H1 (cell line): ENCODE data around the gene CEP41. TPM values are rescaled to one million over a fixed set of nuclear protein-coding genes. Genes with fewer than 3 reads are reported as not detected.

Experiments
- CTCF ChIA-PET: fragments of 300-600 bp; sonication (Branson Sonifier 250); formaldehyde crosslinking; loops from one replicate; lab custom pipeline; 2021; ENCODE audit not compliant: partially characterized antibody; lab: Charles Lee
- POLR2A ChIA-PET: fragments of 300-600 bp; sonication (Branson Sonifier 250); formaldehyde crosslinking; loops from one replicate; lab custom pipeline; 2021; ENCODE audit warnings: inconsistent platforms; ENCODE audit not compliant: partially characterized antibody; lab: Charles Lee
- DNase-seq, 2 experiments: peaks; one replicate each; pipeline versions ENCODE4 v3.0.0 to v3.0.0-alpha.2; 2010 to 2022; ENCODE audit warnings: low spot score in 2 of 2, low read depth in 1 of 2, mixed read lengths in 1 of 2
- FAIRE-seq: peaks from 2 replicates; lab custom pipeline; 2011; peaks lifted over from hg19 to GRCh38; lab: Jason Lieb, UNC
- H2AFZ ChIP-seq: 2 replicates; pipeline ENCODE4 v1.8.1; 2012; ENCODE audit warnings: low read length, inconsistent platforms
- H2AK5ac ChIP-seq: 2 replicates; pipeline ENCODE4 v1.6.1; 2013; ENCODE audit warnings: low read depth, low read length
- H2BK120ac ChIP-seq: replicated peaks from 2 replicates; pipeline ENCODE3; 2013; ENCODE audit warnings: low read depth, low read length, inconsistent platforms
- H2BK12ac ChIP-seq: 2 replicates; pipeline ENCODE4 v1.6.1; 2013; ENCODE audit warnings: low read depth, low read length
- H2BK15ac ChIP-seq: 2 replicates; pipeline ENCODE4 v1.6.1; 2013; ENCODE audit warnings: low read length
- H2BK20ac ChIP-seq: 2 replicates; pipeline ENCODE4 v1.6.1; 2013; ENCODE audit warnings: low read length
- H2BK5ac ChIP-seq: 2 replicates; pipeline ENCODE4 v1.6.1; 2013; ENCODE audit warnings: low read depth, low read length
- H3K14ac ChIP-seq: 2 replicates; pipeline ENCODE4 v1.6.1; 2013; ENCODE audit warnings: inconsistent platforms; ENCODE audit not compliant: insufficient read length
- H3K18ac ChIP-seq: 2 replicates; pipeline ENCODE4 v1.6.1; 2013; ENCODE audit warnings: low read length; ENCODE audit errors: extremely low read depth
- H3K23ac ChIP-seq: 2 replicates; pipeline ENCODE4 v1.6.1; 2013; ENCODE audit warnings: inconsistent platforms; ENCODE audit not compliant: insufficient read length
- H3K23me2 ChIP-seq: 2 replicates; pipeline ENCODE4 v1.6.1; 2013; ENCODE audit warnings: low read depth, low read length
- H3K27ac ChIP-seq: 2 replicates; pipeline ENCODE4 v1.6.1; 2011; ENCODE audit warnings: low read depth, low read length, inconsistent platforms
- H3K27me3 ChIP-seq, 4 experiments: replicated peaks in 1 of 4; 1 replicate in 1 of 4; 2 replicates in 3 of 4; pipeline versions ENCODE4 v1.6.1 to v1.8.1; 2011 to 2013; ENCODE audit warnings: low read length in 3 of 4, mild to moderate bottlenecking in 3 of 4, inconsistent platforms in 2 of 4, mixed read lengths in 2 of 4, moderate library complexity in 1 of 4; ENCODE audit not compliant: control insufficient read depth in 3 of 4, insufficient read depth in 3 of 4; ENCODE audit errors: extremely low read depth in 1 of 4
- H3K36me3 ChIP-seq, 4 experiments: 2 replicates each; pipeline versions ENCODE4 v1.6.1 to v1.8.1; 2011 to 2013; ENCODE audit warnings: mild to moderate bottlenecking in 4 of 4, low read length in 3 of 4, moderate library complexity in 2 of 4, control low read depth in 1 of 4, inconsistent platforms in 1 of 4; ENCODE audit not compliant: insufficient read depth in 4 of 4, control insufficient read depth in 2 of 4
- H3K4ac ChIP-seq: replicated peaks from 2 replicates; pipeline ENCODE3; 2013; ENCODE audit warnings: low read length, low read depth, mixed read lengths, inconsistent platforms; ENCODE audit not compliant: insufficient read length
- H3K4me1 ChIP-seq, 4 experiments: replicated peaks in 1 of 4; 1 replicate in 1 of 4; 2 replicates in 3 of 4; pipeline versions ENCODE4 v1.6.1 to v1.8.1; 2011 to 2013; ENCODE audit warnings: low read length in 3 of 4, inconsistent platforms in 2 of 4, mixed read lengths in 1 of 4; ENCODE audit not compliant: insufficient read depth in 4 of 4, control insufficient read depth in 3 of 4
- H3K4me2 ChIP-seq, 2 experiments: 2 replicates each; pipeline versions ENCODE4 v1.6.1 to v1.8.1; 2011 to 2013; ENCODE audit warnings: low read depth in 2 of 2, low read length in 2 of 2, control low read depth in 1 of 2, inconsistent platforms in 1 of 2, mild to moderate bottlenecking in 1 of 2; ENCODE audit not compliant: insufficient read depth in 1 of 2
- H3K4me3 ChIP-seq, 4 experiments: fragments of 200-600, 300-600 bp in 1 of 4; sonication (generic), shearing (Covaris generic), sonication (Bioruptor Twin) in 1 of 4; 2 replicates each; pipeline versions ENCODE4 v1.5.1 to v1.8.1; 2011 to 2016; ENCODE audit warnings: low read length in 4 of 4, low read depth in 3 of 4, control low read depth in 2 of 4, inconsistent platforms in 2 of 4, mild to moderate bottlenecking in 2 of 4, mixed read lengths in 1 of 4, moderate library complexity in 1 of 4; ENCODE audit not compliant: insufficient read depth in 2 of 4; ENCODE audit errors: extremely low read depth in 1 of 4
- H3K56ac ChIP-seq: replicated peaks from 2 replicates; pipeline ENCODE3; 2013; ENCODE audit warnings: low read depth, mild to moderate bottlenecking, mixed read lengths, low read length, inconsistent platforms; ENCODE audit not compliant: insufficient read length
- H3K79me1 ChIP-seq: 2 replicates; pipeline ENCODE4 v1.6.1; 2013; ENCODE audit warnings: low read depth, low read length, control low read depth
- H3K79me2 ChIP-seq, 2 experiments: 2 replicates each; pipeline versions ENCODE4 v1.6.1 to v1.8.1; 2012 to 2013; ENCODE audit warnings: low read length in 2 of 2, mild to moderate bottlenecking in 2 of 2, inconsistent platforms in 1 of 2; ENCODE audit not compliant: insufficient read depth in 2 of 2, control insufficient read depth in 1 of 2
- H3K9ac ChIP-seq, 4 experiments: replicated peaks in 1 of 4; 1 replicate in 1 of 4; 2 replicates in 3 of 4; pipeline versions ENCODE4 v1.6.1 to v1.8.1; 2011 to 2013; ENCODE audit warnings: low read depth in 3 of 4, low read length in 3 of 4, control low read depth in 2 of 4, mild to moderate bottlenecking in 2 of 4, moderate library complexity in 2 of 4, inconsistent platforms in 1 of 4; ENCODE audit errors: extremely low read depth in 1 of 4
- H3K9me3 ChIP-seq, 2 experiments: 2 replicates each; pipeline versions ENCODE4 v1.6.1 to v1.8.1; 2012 to 2013; ENCODE audit warnings: mild to moderate bottlenecking in 2 of 2, moderate library complexity in 2 of 2, control low read depth in 1 of 2, inconsistent platforms in 1 of 2, low read depth in 1 of 2, low read length in 1 of 2, mixed read lengths in 1 of 2; ENCODE audit not compliant: insufficient read depth in 2 of 2
- H4K20me1 ChIP-seq, 2 experiments: replicated peaks in 1 of 2; 2 replicates each; pipeline versions ENCODE3 to v1.8.1; 2011 to 2013; ENCODE audit warnings: inconsistent platforms in 2 of 2, low read length in 2 of 2, mild to moderate bottlenecking in 1 of 2; ENCODE audit not compliant: insufficient read depth in 2 of 2, control insufficient read depth in 1 of 2
- H4K5ac ChIP-seq: 2 replicates; pipeline ENCODE4 v1.6.1; 2013; ENCODE audit warnings: low read length, low read depth, mixed read lengths, inconsistent platforms; ENCODE audit not compliant: insufficient read length
- H4K8ac ChIP-seq: 2 replicates; pipeline ENCODE4 v1.8.0; 2013; ENCODE audit warnings: mild to moderate bottlenecking, moderate library complexity, low read length, inconsistent platforms; ENCODE audit not compliant: insufficient read depth; ENCODE audit errors: extremely low read depth
- H4K91ac ChIP-seq: replicated peaks from 2 replicates; pipeline ENCODE3; 2013; ENCODE audit warnings: low read length, mixed read lengths, inconsistent platforms; ENCODE audit not compliant: insufficient read length
- CEBPB ChIP-seq: IDR thresholded peaks from 2 replicates; pipeline ENCODE4 v1.6.1; 2012; ENCODE audit warnings: low read depth, low read length
- CHD2 ChIP-seq: IDR thresholded peaks from 2 replicates; pipeline ENCODE4 v1.6.1; 2012; ENCODE audit warnings: low read length, improper control_type of control experiment
- GABPA ChIP-seq: IDR thresholded peaks from 2 replicates; pipeline ENCODE4 v1.6.1; 2011; ENCODE audit warnings: mild to moderate bottlenecking, low read length, moderate library complexity, borderline replicate concordance; ENCODE audit not compliant: insufficient read depth
- PHF8 ChIP-seq: fragments of 200-600 bp; sonication (generic); conservative IDR thresholded peaks from 2 replicates; pipeline ENCODE4 v1.7.1; 2012; ENCODE audit warnings: low read depth, mild to moderate bottlenecking, inconsistent platforms, low read length, moderate library complexity
- RBBP5 ChIP-seq: IDR thresholded peaks from 2 replicates; pipeline ENCODE4 v1.7.1; 2012; ENCODE audit warnings: low read depth, mild to moderate bottlenecking, inconsistent platforms, low read length, moderate library complexity, borderline replicate concordance
- SP2 ChIP-seq: IDR thresholded peaks from 2 replicates; pipeline ENCODE4 v1.6.1; 2012; ENCODE audit warnings: mild to moderate bottlenecking, low read length, inconsistent platforms
- SUZ12 ChIP-seq: fragments of 200-600 bp; sonication (generic); IDR thresholded peaks from 2 replicates; pipeline ENCODE4 v1.6.1; 2012; ENCODE audit warnings: mild to moderate bottlenecking, inconsistent platforms, low read length, moderate library complexity, mixed read lengths
- TAF1 ChIP-seq: IDR thresholded peaks from 2 replicates; pipeline ENCODE4 v1.6.1; 2011; ENCODE audit warnings: mild to moderate bottlenecking, low read depth, low read length
- WGBS, 2 experiments: shearing (Covaris generic) in 1 of 2; methylation state at CpG; one replicate each; pipeline versions ENCODE4 v1.1.6 to v1.1.7; 2013 to 2015; ENCODE audit warnings: low lambda C conversion rate in 2 of 2, mixed read lengths in 2 of 2, inconsistent platforms in 1 of 2, low coverage in 1 of 2, missing lambda C conversion rate in 1 of 2; ENCODE audit not compliant: insufficient replicate concordance in 2 of 2, insufficient coverage in 1 of 2, insufficient read length in 1 of 2; ENCODE audit errors: extremely low coverage in 1 of 2, missing lambda C conversion rate in 1 of 2; 5-methylcytosine and 5-hydroxymethylcytosine counted together
- polyA plus RNA-seq, 7 experiments: library from polyadenylated mRNA; depleted of rRNA in 3 of 7; stranded (reverse) in 5 of 7; unstranded in 2 of 7; fragments of >200 nt in 5 of 7; fragments of 200-250 nt in 2 of 7; gene quantifications; 1 replicate in 5 of 7; 2 replicates in 1 of 7; 4 replicates in 1 of 7; pipeline versions ENCODE4 v1.2.1 to v1.2.3, GENCODE V29; 2011 to 2013; ENCODE audit warnings: missing spikeins in 2 of 7, mixed read lengths in 2 of 7
- total RNA-seq: library from RNA; stranded (reverse); fragmentation: NEBNext Ultra II Directional; extraction: Animal tissue kit (Norgen Biotek cat#: 25700); gene quantifications from 2 replicates; pipeline ENCODE4 v1.2.1, GENCODE V29; 2021

CEP41 gene
- total and polyA plus RNA-seq, 2 of the 8 experiments (the other 6 are each of a cell fraction or from before 2014, with no cell fraction given) = 9.3 to 12.8 TPM

- no peak overlapping the region for H3K4ac ChIP-seq
- no peak overlapping the region for H3K27ac ChIP-seq
- no peak for FAIRE-seq
- no peaks in the 10 kb centered on the region for H3K36me3 ChIP-seq
- H2BK20ac ChIP-seq = no peak overlapping the region
- POLR2A ChIA-PET = no interaction called here
- H3K79me2 ChIP-seq = no peaks in the 10 kb centered on the region
- H2BK120ac ChIP-seq = no peak overlapping the region
- H3K4me3 ChIP-seq = no peak overlapping the region
- no peak overlapping the region for H4K5ac ChIP-seq
- no peak overlapping the region for H3K14ac ChIP-seq
- no peaks in the 10 kb centered on the region for H4K20me1 ChIP-seq
- no peak for TF ChIP-seq SP2
- TF ChIP-seq TAF1 = no peak
- no peak for TF ChIP-seq CHD2
- no peak for TF ChIP-seq PHF8
- no peak for TF ChIP-seq GABPA
- no peak for TF ChIP-seq RBBP5
- no peak for TF ChIP-seq CEBPB
- no peak for TF ChIP-seq SUZ12
- no peak for DNase-seq
- H2BK5ac ChIP-seq = no peak overlapping the region
- no peaks in the 10 kb centered on the region for H3K9me3 ChIP-seq
- H4K8ac ChIP-seq = no peak overlapping the region
- H3K56ac ChIP-seq = no peak overlapping the region
- no peak overlapping the region for H2AK5ac ChIP-seq
- no peak overlapping the region for H4K91ac ChIP-seq
- no peak overlapping the region for H2AFZ ChIP-seq
- H3K79me1 ChIP-seq = no peaks in the 10 kb centered on the region
- no peak overlapping the region for H2BK15ac ChIP-seq
- no peaks in the 10 kb centered on the region for H3K4me1 ChIP-seq
- 88 to 100% methylated on average over 2 to 4 of the region's 4 CpGs for WGBS, 2 experiments
- CTCF ChIA-PET = interaction anchor here (1.1 to 2.1 kb wide), 2 partner anchors 8 to 18 kb away, joined by 5 read pairs; no protein-coding TSS in a partner anchor
- H3K23me2 ChIP-seq = no peaks in the 10 kb centered on the region
- no peak overlapping the region for H2BK12ac ChIP-seq
- H3K27me3 ChIP-seq = no peaks in the 10 kb centered on the region
- no peak overlapping the region; a peak in 1 of 7 replicates for H3K9ac ChIP-seq
- no peak overlapping the region for H3K23ac ChIP-seq
- H3K18ac ChIP-seq = no peak overlapping the region
- H3K4me2 ChIP-seq = no peak overlapping the region
These were observed 29.8 kb downstream of the CEP41 start for GRCh38 chr7:130410868-130411541.
